Transverse colon (tissue), 4 donors: Measurements from ENCODE around the gene TTYH2. TPM values are rescaled to one million over a fixed set of nuclear protein-coding genes. Genes with fewer than 3 reads are reported as not detected.
"Not testable (repeated sequence)": the region's sequence is repeated elsewhere in the genome, so short reads cannot be mapped to it uniquely, and the experiment has no call there.

Experiments
- DNase-seq: peaks from one replicate; pipeline ENCODE4 v3.0.0-alpha.2; 2019
- H3K27ac ChIP-seq, 4 donors: fragments of 200-600 bp; sonication (generic); 2 replicates each; pipeline ENCODE4 v1.5.1; 2016 to 2018; ENCODE audit warnings: inconsistent platforms in 4 of 4
- H3K27me3 ChIP-seq: fragments of 200-600 bp; sonication (generic); 2 replicates; pipeline ENCODE4 v1.5.1; 2017; ENCODE audit warnings: inconsistent platforms
- H3K36me3 ChIP-seq, 4 donors: fragments of 200-600 bp; sonication (generic); 2 replicates each; pipeline ENCODE4 v1.5.1; 2017 to 2019; ENCODE audit warnings: inconsistent platforms in 4 of 4
- H3K4me1 ChIP-seq, 4 donors: fragments of 200-600 bp; sonication (generic); 2 replicates each; pipeline ENCODE4 v1.5.1; 2017 to 2020; ENCODE audit warnings: inconsistent platforms in 4 of 4
- H3K4me3 ChIP-seq, 4 donors: fragments of 200-600 bp; sonication (generic); 1 replicate in 1 of 4; 2 replicates in 3 of 4; pipeline versions ENCODE4 v1.5.1 to v1.6.1; 2017 to 2019; ENCODE audit warnings: inconsistent platforms in 4 of 4
- H3K9me3 ChIP-seq, 2 donors: fragments of 200-600 bp; sonication (generic); 2 replicates each; pipeline ENCODE4 v1.5.1; 2017 to 2019; ENCODE audit warnings: inconsistent platforms in 2 of 2
- CTCF ChIP-seq, 5 experiments: fragments of 200-600 bp in 3 of 5; fragments of 450-650 bp in 2 of 5; sonication (generic) in 3 of 5; IDR thresholded peaks; 1 replicate in 2 of 5; 2 replicates in 3 of 5; pipeline ENCODE4 v1.5.1; 2016 to 2017; ENCODE audit warnings: antibody characterized with exemption in 5 of 5, inconsistent platforms in 3 of 5, mild to moderate bottlenecking in 2 of 5, moderate library complexity in 1 of 5
- EP300 ChIP-seq: sonication (generic); formaldehyde crosslinking; IDR thresholded peaks from one replicate; pipeline ENCODE4 v1.6.1; 2017; ENCODE audit warnings: antibody characterized with exemption, low read depth
- POLR2A ChIP-seq: fragments of 450-650 bp; IDR thresholded peaks from one replicate; pipeline ENCODE4 v1.6.1; 2016; ENCODE audit warnings: antibody characterized with exemption, mild to moderate bottlenecking, moderate library complexity
- POLR2AphosphoS5 ChIP-seq, 3 donors: sonication (generic); formaldehyde crosslinking; IDR thresholded peaks; one replicate each; pipeline ENCODE4 v1.6.1; 2016; ENCODE audit warnings: antibody characterized with exemption in 3 of 3
- WGBS, 2 donors: methylation state at CpG; one replicate each; pipeline ENCODE4 v1.1.5; 2018; ENCODE audit warnings: low coverage in 1 of 2; 5-methylcytosine and 5-hydroxymethylcytosine counted together
- in situ Hi-C, 4 donors: fragments of 200-750 bp; cut with MboI; loops; one replicate each; pipeline versions ENCODE4 v1.15.0 to v1.15.1; 2017; ENCODE audit warnings: low sequenced_read_pairs in 3 of 4, low pct_ligation_motif_present in 1 of 4, low pct_unique_long_range_greater_than_20kb in 1 of 4
- intact Hi-C: fragments of 100-400 bp; cut with DNase I; formaldehyde crosslinking; loops from one replicate; pipeline ENCODE4 v1.15.1; 2023; ENCODE audit warnings: low total_unique reads
- total RNA-seq, 4 donors: library from RNA; depleted of rRNA; stranded (reverse); fragments of >200 nt; gene quantifications; one replicate each; pipeline ENCODE4 v1.1.0, GENCODE V29; 2016

The TTYH2 gene
- total RNA-seq, 4 donors from 2014 or later: 0.37 to 5.2 (median 2.3) TPM

DNA sequence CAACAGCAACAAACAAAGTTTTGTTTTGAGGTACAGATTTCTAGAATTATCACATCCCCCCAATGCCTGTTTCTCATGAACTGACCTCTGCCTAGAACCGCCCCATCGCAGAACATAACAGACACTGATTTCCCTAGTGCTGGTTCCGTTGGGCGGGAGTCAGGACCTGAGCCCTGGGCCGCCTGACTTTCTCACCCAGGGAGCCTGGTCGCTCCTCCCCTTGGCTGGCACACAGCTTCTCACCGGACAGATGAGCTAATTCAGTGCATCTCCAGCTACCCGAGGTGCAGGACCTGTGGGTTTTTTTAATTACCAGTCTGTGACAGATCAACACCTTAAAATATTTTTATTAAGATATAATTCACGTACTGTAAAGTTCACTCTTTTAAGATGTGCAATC lies 30.0 kb upstream of the TTYH2 start:
- in situ Hi-C loops: loop anchor here in 1 of 4 donors (25.0 kb wide), 1 partner anchor 746 kb away; no protein-coding TSS in a partner anchor
- Histone ChIP-seq H3K27ac (no peak overlapping the region), H3K9me3 (no peaks in the 10 kb centered on the region), H3K36me3 (no peaks in the 10 kb centered on the region), H3K4me1 (no peaks in the 10 kb centered on the region), H3K4me3 (no peak overlapping the region), H3K27me3 (peaks cover 10% of the 10 kb centered on the region)
- no peak for TF ChIP-seq EP300
- no peak for TF ChIP-seq CTCF (IDR thresholded peaks at IDR 0.05)
- no peak for TF ChIP-seq POLR2A
- no peak for TF ChIP-seq POLR2AphosphoS5 (IDR thresholded peaks at IDR 0.05)
- DNase-seq: no peak
- intact Hi-C loops: no loop called here
- WGBS, 2 donors: 55 to 84% methylated on average over 2 to 9 of the region's 9 CpGs

GRCh38 chr17:74185571-74186185 lies 27.7 kb upstream of the TTYH2 start:
- in situ Hi-C loops: loop anchor here in 1 of 4 donors (25.0 kb wide), 1 partner anchor 748 kb away; no protein-coding TSS in a partner anchor
- WGBS, 2 donors: 54 to 86% methylated on average over 5 to 9 of the region's 9 CpGs
- intact Hi-C loops: no loop called here

GRCh38 chr17:74186498-74186897 lies 26.9 kb upstream of the TTYH2 start:
- in situ Hi-C loops: loop anchor here in 1 of 4 donors (25.0 kb wide), 1 partner anchor 749 kb away; no protein-coding TSS in a partner anchor
- DNase-seq: no peak
- no peaks in the 10 kb centered on the region for H3K4me1 ChIP-seq
- no peaks in the 10 kb centered on the region for H3K36me3 ChIP-seq
- no peaks in the 10 kb centered on the region for H3K9me3 ChIP-seq
- peaks cover 4% of the 10 kb centered on the region for H3K27me3 ChIP-seq
- no peak overlapping the region for H3K4me3 ChIP-seq
- WGBS, 2 donors: 87 to 95% methylated on average over 10 to 20 of the region's 20 CpGs
- no peak overlapping the region for H3K27ac ChIP-seq
- TF ChIP-seq EP300 (no peak), POLR2AphosphoS5 (IDR thresholded peaks at IDR 0.05) (no peak), POLR2A (no peak), CTCF (IDR thresholded peaks at IDR 0.05) (no peak)
- intact Hi-C loops: no loop called here

More at GRCh38 chr17:74185571-74186185, 27.7 kb upstream of the TTYH2 start:
- TF ChIP-seq POLR2A (no peak), CTCF (IDR thresholded peaks at IDR 0.05) (no peak), POLR2AphosphoS5 (IDR thresholded peaks at IDR 0.05) (no peak), EP300 (no peak)
- Histone ChIP-seq H3K27ac (no peak overlapping the region), H3K27me3 (peaks cover 4% of the 10 kb centered on the region), H3K36me3 (no peaks in the 10 kb centered on the region), H3K9me3 (no peaks in the 10 kb centered on the region), H3K4me3 (no peak overlapping the region), H3K4me1 (no peaks in the 10 kb centered on the region)
- no peak for DNase-seq

GRCh38 chr17:74187761-74188160 lies 25.6 kb upstream of the TTYH2 start:
- peaks cover 4% of the 10 kb centered on the region for H3K27me3 ChIP-seq
- no peaks in the 10 kb centered on the region for H3K36me3 ChIP-seq
- TF ChIP-seq POLR2A: no peak
- no peak for TF ChIP-seq CTCF (IDR thresholded peaks at IDR 0.05)
- TF ChIP-seq EP300: no peak
- no peak for TF ChIP-seq POLR2AphosphoS5 (IDR thresholded peaks at IDR 0.05)
- intact Hi-C loops: no loop called here
- H3K4me3 ChIP-seq: no peak overlapping the region
- 45 to 63% methylated on average over 8 to 11 of the region's 11 CpGs for WGBS, 2 donors
- no peak overlapping the region for H3K27ac ChIP-seq
- in situ Hi-C loops: loop anchor here in 1 of 4 donors (25.0 kb wide), 1 partner anchor 750 kb away; no protein-coding TSS in a partner anchor
- peaks cover 0 to 7% (median 3%) of the 10 kb centered on the region in 4 donors for H3K4me1 ChIP-seq
- no peaks in the 10 kb centered on the region for H3K9me3 ChIP-seq
- DNase-seq: no peak

DNA sequence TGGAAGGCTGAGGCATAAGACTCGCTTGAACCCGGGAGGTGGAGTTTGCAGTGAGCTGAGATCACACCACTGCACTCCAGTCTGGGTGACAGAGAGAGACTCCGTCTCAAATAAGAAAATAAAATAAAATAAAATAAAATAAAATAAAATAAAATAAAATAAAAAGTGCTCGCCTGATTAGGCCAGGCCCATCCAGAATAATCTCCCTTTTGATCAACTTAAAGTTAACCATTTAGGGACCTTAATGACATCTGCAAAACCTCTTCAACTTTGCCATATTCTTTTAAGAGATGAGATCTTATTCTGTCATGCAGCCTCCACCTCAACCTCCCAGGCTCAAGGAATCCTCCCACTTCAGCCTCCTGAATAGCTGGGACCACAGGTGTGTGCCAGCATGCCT lies 24.7 kb upstream of the TTYH2 start:
- intact Hi-C loops: not testable (repeated sequence)
- WGBS, 2 donors: 84 to 86% methylated on average over 4 of the region's 4 CpGs

More for the DNA sequence above, 24.7 kb upstream of the TTYH2 start:
- H3K4me3 ChIP-seq, H3K36me3 ChIP-seq, H3K27ac ChIP-seq, H3K27me3 ChIP-seq, DNase-seq, H3K9me3 ChIP-seq: not testable (repeated sequence)
- peaks cover 0 to 16% (median 8%) of the 10 kb centered on the region in 4 donors for H3K4me1 ChIP-seq
- in situ Hi-C loops: loop anchor here in 1 of 4 donors (25.0 kb wide), 1 partner anchor 751 kb away; no protein-coding TSS in a partner anchor
